Ascending aorta (tissue), 2 donors: ENCODE data around the gene TNKS2. TPM values are rescaled to one million over a fixed set of nuclear protein-coding genes. Genes with fewer than 3 reads are reported as not detected.

ENCODE experiments used
- DNase-seq, 2 donors: peaks; one replicate each; pipeline ENCODE4 v3.0.0-alpha.2; 2019; ENCODE audit warnings: low spot score in 2 of 2
- H3K27ac ChIP-seq, 2 donors: fragments of 200-600 bp; sonication (generic); one replicate each; pipeline ENCODE4 v1.5.1; 2016 to 2017; ENCODE audit warnings: mild to moderate bottlenecking in 1 of 2
- H3K27me3 ChIP-seq: fragments of 200-600 bp; sonication (generic); one replicate; pipeline ENCODE4 v1.5.1; 2017
- H3K36me3 ChIP-seq, 2 donors: fragments of 200-600 bp; sonication (generic); one replicate each; pipeline ENCODE4 v1.5.1; 2016
- H3K4me1 ChIP-seq, 2 donors: fragments of 200-600 bp; sonication (generic); one replicate each; pipeline ENCODE4 v1.5.1; 2016 to 2017; ENCODE audit warnings: mild to moderate bottlenecking in 1 of 2
- H3K4me3 ChIP-seq, 2 donors: fragments of 200-600 bp; sonication (generic); one replicate each; pipeline ENCODE4 v1.5.1; 2016 to 2017; ENCODE audit warnings: mild to moderate bottlenecking in 1 of 2
- H3K9me3 ChIP-seq, 2 donors: fragments of 200-600 bp; sonication (generic); one replicate each; pipeline ENCODE4 v1.5.1; 2016
- intact Hi-C: fragments of 100-400 bp; cut with DNase I; formaldehyde crosslinking; loops from one replicate; pipeline ENCODE4 v1.15.1; 2023
- total RNA-seq: library from RNA; depleted of rRNA; stranded (reverse); fragments of >200 nt; gene quantifications from one replicate; pipeline ENCODE4 v1.1.0, GENCODE V29; 2016
- TF ChIP-seq, protein P1 (sequence below), 3 experiments: fragments of 200-600 bp in 2 of 3; fragments of 450-650 bp in 1 of 3; sonication (generic) in 2 of 3; IDR thresholded peaks; one replicate each; pipeline ENCODE4 v1.5.1; 2016 to 2019; ENCODE audit warnings: antibody characterized with exemption in 3 of 3, mild to moderate bottlenecking in 1 of 3, moderate library complexity in 1 of 3

Gene TNKS2
- total RNA-seq, 1 donor from 2014 or later, result 26.4 TPM

- TF ChIP-seq, protein P1, sequence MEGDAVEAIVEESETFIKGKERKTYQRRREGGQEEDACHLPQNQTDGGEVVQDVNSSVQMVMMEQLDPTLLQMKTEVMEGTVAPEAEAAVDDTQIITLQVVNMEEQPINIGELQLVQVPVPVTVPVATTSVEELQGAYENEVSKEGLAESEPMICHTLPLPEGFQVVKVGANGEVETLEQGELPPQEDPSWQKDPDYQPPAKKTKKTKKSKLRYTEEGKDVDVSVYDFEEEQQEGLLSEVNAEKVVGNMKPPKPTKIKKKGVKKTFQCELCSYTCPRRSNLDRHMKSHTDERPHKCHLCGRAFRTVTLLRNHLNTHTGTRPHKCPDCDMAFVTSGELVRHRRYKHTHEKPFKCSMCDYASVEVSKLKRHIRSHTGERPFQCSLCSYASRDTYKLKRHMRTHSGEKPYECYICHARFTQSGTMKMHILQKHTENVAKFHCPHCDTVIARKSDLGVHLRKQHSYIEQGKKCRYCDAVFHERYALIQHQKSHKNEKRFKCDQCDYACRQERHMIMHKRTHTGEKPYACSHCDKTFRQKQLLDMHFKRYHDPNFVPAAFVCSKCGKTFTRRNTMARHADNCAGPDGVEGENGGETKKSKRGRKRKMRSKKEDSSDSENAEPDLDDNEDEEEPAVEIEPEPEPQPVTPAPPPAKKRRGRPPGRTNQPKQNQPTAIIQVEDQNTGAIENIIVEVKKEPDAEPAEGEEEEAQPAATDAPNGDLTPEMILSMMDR (IDR thresholded peaks at IDR 0.05), result no peak
- Histone ChIP-seq H3K36me3 (no peaks in the 10 kb centered on the region), H3K4me3 (no peak overlapping the region), H3K9me3 (no peaks in the 10 kb centered on the region), H3K4me1 (no peaks in the 10 kb centered on the region), H3K27me3 (no peaks in the 10 kb centered on the region), H3K27ac (no peak overlapping the region)
- no peak for DNase-seq
- intact Hi-C loops, result no loop called here
Measured at GRCh38 chr10:91896212-91896756, 98.1 kb downstream of the TNKS2 start.

DNA sequence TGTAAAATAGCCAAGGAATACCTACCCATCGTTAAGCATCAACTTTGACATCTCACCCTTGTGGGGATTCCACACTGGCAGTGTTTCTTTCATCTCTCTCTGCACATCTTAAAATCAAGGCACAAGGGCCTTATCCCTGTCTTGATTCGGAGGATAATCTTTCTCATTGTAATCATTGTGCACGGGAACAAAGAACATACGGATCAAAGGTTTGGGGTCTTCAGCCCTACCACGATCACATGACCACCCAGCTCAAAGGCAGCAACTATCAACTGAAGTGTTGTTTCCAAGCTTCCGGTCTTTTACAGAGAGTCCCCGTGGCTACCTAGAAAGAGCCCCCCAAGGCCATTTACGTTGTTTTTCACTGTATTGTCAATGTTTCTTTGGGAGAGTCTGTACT, 99.2 kb downstream of the TNKS2 start:
- Histone ChIP-seq H3K36me3 (no peaks in the 10 kb centered on the region), H3K27ac (no peak overlapping the region), H3K4me1 (no peaks in the 10 kb centered on the region), H3K27me3 (no peaks in the 10 kb centered on the region), H3K9me3 (no peaks in the 10 kb centered on the region), H3K4me3 (no peak overlapping the region)
- TF ChIP-seq, protein P1 (IDR thresholded peaks at IDR 0.05), result no peak
- DNase-seq, result no peak
- intact Hi-C loops, result no loop called here

DNA sequence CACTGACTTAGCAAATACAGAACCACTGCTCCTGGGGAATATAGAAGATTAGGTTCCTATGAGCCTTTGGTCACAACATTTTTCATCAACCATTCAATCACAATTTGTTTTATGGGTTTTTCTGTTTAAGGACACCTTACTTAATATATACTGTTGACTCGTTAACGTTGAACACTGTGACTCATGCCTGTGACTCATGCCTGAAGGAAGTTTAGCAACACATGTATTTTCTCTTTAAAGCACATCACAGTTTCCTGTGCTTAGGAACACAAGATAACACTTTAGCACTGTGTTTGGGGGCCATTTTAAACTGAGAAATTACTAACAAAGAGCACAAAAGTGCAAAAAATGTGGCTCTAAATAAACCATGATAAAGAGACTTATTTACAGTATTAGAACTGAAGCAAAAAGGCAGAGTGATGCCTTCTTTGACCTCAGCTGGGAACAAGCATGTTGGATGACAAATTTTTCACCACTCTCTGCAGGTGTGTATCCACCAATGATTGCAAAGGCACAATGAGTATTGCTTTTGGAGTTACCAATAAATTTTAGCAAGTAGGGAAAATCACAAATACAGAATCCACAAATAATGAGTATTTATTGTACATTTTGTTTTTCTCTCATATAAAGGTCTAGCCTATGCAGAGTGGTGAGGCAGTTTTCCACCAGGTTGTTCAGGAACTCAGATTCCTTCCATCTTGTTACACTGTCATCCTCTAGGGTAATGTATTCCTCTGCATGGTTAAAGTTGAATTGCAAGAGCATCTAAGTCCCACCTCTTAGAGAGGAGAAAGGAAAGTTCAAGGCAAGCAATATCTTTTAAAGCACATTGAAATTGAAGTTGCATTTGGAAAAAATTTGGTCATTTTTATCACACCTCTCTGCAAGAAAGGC, 103.8 kb downstream of the TNKS2 start:
- intact Hi-C loops, result no loop called here
- TF ChIP-seq, protein P1 (IDR thresholded peaks at IDR 0.05), result no peak
- H3K27ac ChIP-seq, result peak overlapping the region in 1 of 2 donors; percentile 9
- H3K4me1 ChIP-seq, result no peaks in the 10 kb centered on the region
- DNase-seq, result peak in 1 of 2 donors; percentile 79
- no peak overlapping the region for H3K4me3 ChIP-seq
- H3K36me3 ChIP-seq, result no peaks in the 10 kb centered on the region
- H3K27me3 ChIP-seq, result no peaks in the 10 kb centered on the region
- H3K9me3 ChIP-seq, result no peaks in the 10 kb centered on the region

DNA sequence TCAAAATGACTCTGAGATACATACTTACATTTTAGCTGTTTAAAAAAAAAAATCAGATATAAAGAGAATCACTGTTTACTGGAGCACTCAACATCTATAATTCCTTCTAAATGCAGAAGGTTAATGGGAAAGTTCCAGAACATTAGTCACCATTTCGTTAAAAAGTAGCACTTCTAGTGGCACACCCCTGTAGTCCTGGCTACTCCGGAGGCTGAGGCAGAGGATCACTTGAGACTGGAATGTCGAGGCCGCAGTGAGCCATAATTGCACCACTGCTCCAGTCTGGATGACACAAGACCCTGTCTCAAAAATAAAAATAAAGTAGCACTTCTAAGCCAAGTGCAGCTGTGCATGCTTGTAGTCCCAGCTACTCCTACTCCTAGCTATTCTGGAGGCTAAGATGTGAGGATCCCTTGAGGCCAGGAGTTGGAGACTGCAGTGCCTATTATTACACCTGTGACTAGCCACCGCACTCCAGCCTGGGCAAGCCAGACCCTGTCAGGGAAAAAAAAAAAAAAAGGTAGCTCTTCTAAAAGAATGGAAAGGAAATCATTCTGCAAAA, 108.9 kb downstream of the TNKS2 start:
- Histone ChIP-seq H3K27me3 (no peaks in the 10 kb centered on the region), H3K27ac (peak overlapping the region in 1 of 2 donors; percentile 52), H3K36me3 (no peaks in the 10 kb centered on the region), H3K4me1 (peaks cover 0 to 6% of the 10 kb centered on the region in 2 donors), H3K4me3 (peak overlapping the region in 1 of 2 donors; percentile 88), H3K9me3 (no peaks in the 10 kb centered on the region)
- TF ChIP-seq, protein P1 (IDR thresholded peaks at IDR 0.05), result no peak
- no peak for DNase-seq
- intact Hi-C loops, result loop anchor here (5.0 kb wide), 1 partner anchor 50 kb away; no protein-coding TSS in a partner anchor

DNA sequence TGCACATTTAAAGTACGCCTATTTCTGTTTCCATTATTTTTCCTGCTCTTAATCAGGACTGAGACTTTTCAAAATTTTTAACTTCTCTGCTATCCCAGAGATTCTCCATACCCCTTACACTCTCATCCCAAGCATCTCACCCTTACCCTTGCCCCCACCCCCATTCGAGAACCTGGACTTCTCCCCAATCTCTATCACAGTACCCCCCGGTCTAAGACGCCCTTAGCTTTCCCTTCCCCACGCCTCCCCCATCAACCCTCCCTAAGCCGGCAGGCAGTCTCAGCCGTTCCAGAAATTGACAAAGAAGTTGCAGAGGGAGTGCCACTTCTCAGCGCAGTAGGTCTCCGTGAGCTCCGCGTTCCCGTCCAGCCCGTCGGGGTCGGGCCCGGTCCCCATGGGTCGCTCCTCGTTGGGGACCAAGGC, 109.7 kb downstream of the TNKS2 start:
- no peaks in the 10 kb centered on the region for H3K27me3 ChIP-seq
- DNase-seq, result no peak
- intact Hi-C loops, result loop anchor here (2.0 to 5.0 kb wide), 2 partner anchors 21 to 51 kb away; no protein-coding TSS in a partner anchor
- no peaks in the 10 kb centered on the region for H3K9me3 ChIP-seq
- H3K4me3 ChIP-seq, result peak overlapping the region; percentile 88 to 91
- H3K4me1 ChIP-seq, result peaks cover 0 to 6% of the 10 kb centered on the region in 2 donors
- H3K27ac ChIP-seq, result peak overlapping the region; percentile 77 to 85
- TF ChIP-seq, protein P1 (IDR thresholded peaks at IDR 0.05), result no peak
- no peaks in the 10 kb centered on the region for H3K36me3 ChIP-seq
